Measurements from ENCODE around the gene OR52E2.

Gene OR52E2

DNA sequence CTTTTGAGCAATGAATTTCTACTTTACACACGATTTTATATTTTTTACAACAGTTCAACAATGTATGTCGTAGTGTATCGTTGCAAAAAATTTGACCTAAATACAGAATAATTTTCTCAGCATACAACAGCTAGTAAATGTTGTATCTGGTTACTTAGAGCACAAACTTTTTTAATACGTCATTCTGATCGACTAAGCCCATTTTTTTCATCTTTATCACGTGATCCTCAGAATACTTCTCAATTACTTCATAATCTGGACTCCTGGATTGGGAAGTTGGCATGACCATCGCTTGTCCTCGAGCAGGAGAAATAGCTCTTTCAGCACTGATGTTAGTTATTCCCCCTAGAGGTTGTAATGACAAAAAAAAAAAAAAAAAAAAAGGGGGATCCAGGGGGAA, 48.2 kb downstream of the OR52E2 start:
- no peak for DNase-seq (ENCODE audit: low spot score)
